ENCODE measurements around the gene TOLLIP.
"Not testable (repeated sequence)": the region's sequence is repeated elsewhere in the genome, so short reads cannot be mapped to it uniquely, and the experiment has no call there.

- not testable (repeated sequence) for TF ChIP-seq POLR2A, CTCF (IDR thresholded peaks at IDR 0.05)
Observed at GRCh38 chr11:1341226-1341625, 31.8 kb upstream of the TOLLIP start.

Measured in body of pancreas (tissue), 4 donors.